Ascending aorta (tissue), 2 donors: ENCODE measurements around the gene ATXN1. TPM values are rescaled to one million over a fixed set of nuclear protein-coding genes. Genes with fewer than 3 reads are reported as not detected.

ENCODE experiments used
- DNase-seq, 2 donors: peaks; one replicate each; pipeline ENCODE4 v3.0.0-alpha.2; 2019; ENCODE audit warnings: low spot score in 2 of 2
- H3K27ac ChIP-seq, 2 donors: fragments of 200-600 bp; sonication (generic); one replicate each; pipeline ENCODE4 v1.5.1; 2016 to 2017; ENCODE audit warnings: mild to moderate bottlenecking in 1 of 2
- H3K27me3 ChIP-seq: fragments of 200-600 bp; sonication (generic); one replicate; pipeline ENCODE4 v1.5.1; 2017
- H3K36me3 ChIP-seq, 2 donors: fragments of 200-600 bp; sonication (generic); one replicate each; pipeline ENCODE4 v1.5.1; 2016
- H3K4me1 ChIP-seq, 2 donors: fragments of 200-600 bp; sonication (generic); one replicate each; pipeline ENCODE4 v1.5.1; 2016 to 2017; ENCODE audit warnings: mild to moderate bottlenecking in 1 of 2
- H3K4me3 ChIP-seq, 2 donors: fragments of 200-600 bp; sonication (generic); one replicate each; pipeline ENCODE4 v1.5.1; 2016 to 2017; ENCODE audit warnings: mild to moderate bottlenecking in 1 of 2
- H3K9me3 ChIP-seq, 2 donors: fragments of 200-600 bp; sonication (generic); one replicate each; pipeline ENCODE4 v1.5.1; 2016
- intact Hi-C: fragments of 100-400 bp; cut with DNase I; formaldehyde crosslinking; loops from one replicate; pipeline ENCODE4 v1.15.1; 2023
- total RNA-seq: library from RNA; depleted of rRNA; stranded (reverse); fragments of >200 nt; gene quantifications from one replicate; pipeline ENCODE4 v1.1.0, GENCODE V29; 2016
- TF ChIP-seq, protein P1 (sequence below), 3 experiments: fragments of 200-600 bp in 2 of 3; fragments of 450-650 bp in 1 of 3; sonication (generic) in 2 of 3; IDR thresholded peaks; one replicate each; pipeline ENCODE4 v1.5.1; 2016 to 2019; ENCODE audit warnings: antibody characterized with exemption in 3 of 3, mild to moderate bottlenecking in 1 of 3, moderate library complexity in 1 of 3

ATXN1 gene
- 68.3 TPM for total RNA-seq

DNA sequence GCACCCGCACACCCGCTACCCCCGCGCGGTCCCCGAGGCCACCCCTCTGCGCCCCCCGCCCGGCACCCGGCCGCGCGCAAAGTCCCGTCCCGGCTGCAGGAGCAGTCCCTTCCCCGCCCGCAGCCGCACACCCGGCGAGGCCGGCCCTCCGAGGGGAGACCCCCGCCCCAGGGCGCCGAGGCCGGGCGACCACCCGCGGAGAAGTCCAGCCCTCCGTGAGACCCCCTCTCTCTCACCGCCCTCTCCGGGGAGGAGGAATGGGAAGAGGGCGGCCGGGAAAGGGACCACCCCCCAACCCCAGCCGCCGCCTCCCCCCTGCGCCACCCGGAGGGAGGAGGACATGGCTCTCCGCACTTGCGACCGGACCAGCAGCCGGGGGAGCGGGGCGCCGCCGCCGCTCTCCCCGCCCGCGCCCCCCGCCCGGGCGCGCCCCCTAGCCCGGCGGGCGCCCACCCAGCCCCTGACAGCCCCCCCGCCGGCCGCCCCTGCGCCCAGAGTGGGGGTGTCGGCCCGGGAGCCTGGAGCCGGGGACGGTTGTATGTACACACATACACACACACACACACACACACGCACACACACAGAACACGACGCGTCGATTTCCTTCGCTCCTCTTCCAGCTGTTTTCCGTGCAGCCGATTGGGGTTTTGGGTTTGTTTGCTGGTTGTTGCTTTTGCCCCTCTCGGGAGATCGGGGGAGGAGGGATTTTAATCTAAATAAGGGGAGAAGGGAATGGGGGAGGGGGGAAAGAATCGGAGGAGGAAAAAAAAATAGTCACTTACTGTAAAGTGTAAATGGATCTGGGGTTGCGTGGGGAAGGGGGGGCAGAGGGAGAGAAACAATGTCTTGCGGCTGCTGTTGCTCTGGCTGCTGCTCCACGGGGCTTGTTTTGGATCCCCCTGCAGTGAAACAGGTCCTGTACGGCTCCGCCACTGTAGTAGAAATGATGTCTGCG, at the start of gene ATXN1:
Gene ATXN1, minus strand, starts transcription at position 945 of the 955 bp plus-strand sequence.
- H3K4me3 ChIP-seq: peak within 1 kb of the TSS; percentile 96
- intact Hi-C loops: loop anchor here (5.0 to 10.0 kb wide), 5 partner anchors 198 to 626 kb away; no protein-coding TSS in a partner anchor
- H3K27ac ChIP-seq: peak within 1 kb of the TSS; percentile 96 to 98
- H3K4me1 ChIP-seq: peaks cover 7 to 32% of the 10 kb centered on the region in 2 donors
- TF ChIP-seq, protein P1, sequence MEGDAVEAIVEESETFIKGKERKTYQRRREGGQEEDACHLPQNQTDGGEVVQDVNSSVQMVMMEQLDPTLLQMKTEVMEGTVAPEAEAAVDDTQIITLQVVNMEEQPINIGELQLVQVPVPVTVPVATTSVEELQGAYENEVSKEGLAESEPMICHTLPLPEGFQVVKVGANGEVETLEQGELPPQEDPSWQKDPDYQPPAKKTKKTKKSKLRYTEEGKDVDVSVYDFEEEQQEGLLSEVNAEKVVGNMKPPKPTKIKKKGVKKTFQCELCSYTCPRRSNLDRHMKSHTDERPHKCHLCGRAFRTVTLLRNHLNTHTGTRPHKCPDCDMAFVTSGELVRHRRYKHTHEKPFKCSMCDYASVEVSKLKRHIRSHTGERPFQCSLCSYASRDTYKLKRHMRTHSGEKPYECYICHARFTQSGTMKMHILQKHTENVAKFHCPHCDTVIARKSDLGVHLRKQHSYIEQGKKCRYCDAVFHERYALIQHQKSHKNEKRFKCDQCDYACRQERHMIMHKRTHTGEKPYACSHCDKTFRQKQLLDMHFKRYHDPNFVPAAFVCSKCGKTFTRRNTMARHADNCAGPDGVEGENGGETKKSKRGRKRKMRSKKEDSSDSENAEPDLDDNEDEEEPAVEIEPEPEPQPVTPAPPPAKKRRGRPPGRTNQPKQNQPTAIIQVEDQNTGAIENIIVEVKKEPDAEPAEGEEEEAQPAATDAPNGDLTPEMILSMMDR (IDR thresholded peaks at IDR 0.05): no peak
- no peaks in the 10 kb centered on the region for H3K9me3 ChIP-seq
- no peaks in the 10 kb centered on the region for H3K27me3 ChIP-seq
- peak in 1 of 2 donors; percentile 83 for DNase-seq
- H3K36me3 ChIP-seq: no peaks in the 10 kb centered on the region

DNA sequence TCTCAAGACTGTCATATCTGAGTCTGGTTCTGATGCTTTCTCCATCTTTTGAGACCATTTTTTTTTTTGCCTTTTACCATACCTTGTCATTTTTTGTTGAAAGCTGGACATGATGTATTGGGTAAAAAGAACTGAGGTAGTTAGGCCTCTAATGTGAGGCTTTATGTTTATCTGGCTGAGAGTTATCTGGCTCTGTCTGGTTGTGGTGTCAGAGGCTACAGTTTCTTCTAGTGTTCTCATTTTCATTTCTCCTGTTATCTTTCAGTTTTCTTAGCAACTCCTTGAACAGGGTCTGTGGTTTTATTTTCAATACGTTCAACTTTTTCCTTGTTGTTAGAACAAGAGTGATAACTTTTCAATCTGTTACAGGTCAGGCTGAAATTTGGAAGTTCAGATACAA, 49.2 kb upstream of the ATXN1 start:
- Histone ChIP-seq H3K27me3 (no peaks in the 10 kb centered on the region), H3K36me3 (no peaks in the 10 kb centered on the region), H3K27ac (no peak overlapping the region), H3K4me1 (no peaks in the 10 kb centered on the region), H3K9me3 (peaks cover 0 to 3% of the 10 kb centered on the region in 2 donors), H3K4me3 (no peak overlapping the region)
- TF ChIP-seq, protein P1 (IDR thresholded peaks at IDR 0.05): no peak
- intact Hi-C loops: no loop called here
- DNase-seq: no peak

DNA sequence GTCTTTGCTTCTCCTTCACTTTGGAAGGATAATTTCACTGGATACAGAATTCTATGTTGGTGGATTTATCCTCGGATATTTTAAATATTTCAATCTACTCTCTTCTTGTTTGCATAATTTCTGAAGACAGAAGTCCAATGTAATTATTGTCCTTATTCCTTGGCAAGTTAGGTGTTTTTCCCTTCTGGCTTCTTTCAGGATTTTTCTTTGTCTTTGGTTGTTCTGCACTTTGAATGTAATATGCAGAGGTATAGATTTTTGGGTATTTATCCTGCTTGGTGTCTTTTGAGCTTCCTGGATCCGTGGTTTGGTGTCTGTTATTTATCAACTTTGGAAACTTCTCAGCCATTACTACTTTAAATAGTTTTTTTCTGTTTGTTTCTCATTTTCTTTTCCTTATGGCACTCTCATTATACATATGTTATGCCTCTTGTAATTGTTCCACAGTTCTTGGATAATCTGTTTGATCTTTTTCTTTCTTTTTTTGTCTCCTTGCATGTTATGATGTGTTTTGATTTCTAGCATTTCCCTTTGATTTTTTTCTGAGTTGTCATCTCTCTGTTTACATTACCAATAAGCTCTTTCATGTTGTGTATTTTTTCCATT, 48.6 kb upstream of the ATXN1 start:
- TF ChIP-seq, protein P1 (IDR thresholded peaks at IDR 0.05): no peak
- H3K27ac ChIP-seq: no peak overlapping the region
- H3K4me3 ChIP-seq: no peak overlapping the region
- intact Hi-C loops: no loop called here
- peaks cover 0 to 3% of the 10 kb centered on the region in 2 donors for H3K9me3 ChIP-seq
- H3K36me3 ChIP-seq: no peaks in the 10 kb centered on the region
- no peaks in the 10 kb centered on the region for H3K4me1 ChIP-seq
- DNase-seq: no peak
- H3K27me3 ChIP-seq: no peaks in the 10 kb centered on the region

DNA sequence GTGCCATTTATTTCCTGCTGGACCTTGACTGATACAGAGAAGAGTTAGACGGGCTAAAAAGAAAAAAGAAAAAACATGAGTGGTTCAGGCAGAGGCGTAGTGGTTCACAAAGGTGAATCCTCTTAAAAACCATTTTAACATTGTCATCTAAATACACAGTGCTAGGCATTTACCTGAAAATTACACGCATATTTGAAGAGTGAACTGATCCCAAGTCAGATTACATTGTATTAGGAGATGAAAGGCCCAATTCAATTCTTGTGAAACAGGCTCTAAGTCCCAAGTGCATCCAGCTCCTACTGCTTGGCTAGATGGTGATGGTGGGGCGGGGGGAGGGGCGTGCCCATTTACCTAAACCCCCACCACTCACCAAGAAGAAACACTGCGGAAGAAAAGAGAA, 46.7 kb upstream of the ATXN1 start:
- DNase-seq: no peak
- Histone ChIP-seq H3K36me3 (no peaks in the 10 kb centered on the region), H3K9me3 (peaks cover 0 to 3% of the 10 kb centered on the region in 2 donors), H3K4me1 (peaks cover 0 to 7% of the 10 kb centered on the region in 2 donors), H3K4me3 (no peak overlapping the region), H3K27me3 (no peaks in the 10 kb centered on the region), H3K27ac (no peak overlapping the region)
- intact Hi-C loops: no loop called here
- TF ChIP-seq, protein P1 (IDR thresholded peaks at IDR 0.05): no peak

DNA sequence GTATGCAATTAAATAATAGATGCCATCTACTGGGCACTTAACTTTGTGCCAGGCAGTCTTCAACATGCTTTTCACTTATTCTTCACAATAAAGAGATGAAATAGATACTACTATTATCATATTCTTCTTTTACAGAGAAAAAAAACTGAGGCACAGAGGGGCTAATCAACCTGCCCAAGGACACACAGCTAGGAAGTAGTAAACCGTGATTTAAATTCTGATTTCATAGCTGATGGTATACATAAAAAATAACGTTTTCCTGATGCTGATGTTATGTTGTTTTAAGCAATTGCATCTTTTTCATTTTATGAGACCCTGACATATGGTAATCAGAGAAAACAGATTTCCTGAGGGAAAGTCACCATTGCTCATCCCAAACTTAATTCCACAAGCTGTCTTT, 45.1 kb upstream of the ATXN1 start:
- no peak overlapping the region for H3K4me3 ChIP-seq
- no peaks in the 10 kb centered on the region for H3K27me3 ChIP-seq
- intact Hi-C loops: no loop called here
- TF ChIP-seq, protein P1 (IDR thresholded peaks at IDR 0.05): no peak
- H3K9me3 ChIP-seq: no peaks in the 10 kb centered on the region
- H3K4me1 ChIP-seq: peaks cover 0 to 9% of the 10 kb centered on the region in 2 donors
- no peak overlapping the region for H3K27ac ChIP-seq
- no peaks in the 10 kb centered on the region for H3K36me3 ChIP-seq
- no peak for DNase-seq
